GM19372 (cell line): ENCODE data around the gene MSH6.
"Not testable (repeated sequence)": the region's sequence is repeated elsewhere in the genome, so short reads cannot be mapped to it uniquely, and the experiment has no call there.

Experiments
- ATAC-seq: cut with Tn5 transposase; IDR thresholded peaks from one replicate; pipeline ENCODE4 v1.9.1; 2021; ENCODE audit warnings: mild to moderate bottlenecking, low read depth, moderate library complexity; ENCODE audit not compliant: unreplicated experiment

The MSH6 gene

GRCh38 chr2:47833516-47833968, 50.6 kb downstream of the MSH6 start:
- no peak for ATAC-seq

DNA sequence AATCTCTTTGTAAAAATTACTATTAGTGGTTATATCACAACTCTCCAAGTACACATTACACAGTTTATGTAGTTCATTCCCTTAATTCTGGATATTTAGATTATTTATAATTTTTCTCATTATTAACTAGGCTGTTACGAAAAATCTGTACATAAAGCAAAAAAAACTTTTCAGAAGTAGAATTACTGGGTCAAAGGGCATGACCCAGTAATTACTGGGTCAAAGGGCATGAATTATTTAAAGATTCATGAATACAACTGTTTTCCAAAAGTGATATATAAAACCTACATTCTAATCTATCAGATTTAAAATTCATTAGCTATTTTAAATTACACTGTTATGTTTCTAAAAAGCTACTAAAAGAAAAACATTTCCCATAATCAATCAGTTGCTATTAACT, 55.3 kb downstream of the MSH6 start:
- ATAC-seq, result no peak

- no peak for ATAC-seq
These were observed 55.7 kb downstream of the MSH6 start for GRCh38 chr2:47838686-47839085.

DNA sequence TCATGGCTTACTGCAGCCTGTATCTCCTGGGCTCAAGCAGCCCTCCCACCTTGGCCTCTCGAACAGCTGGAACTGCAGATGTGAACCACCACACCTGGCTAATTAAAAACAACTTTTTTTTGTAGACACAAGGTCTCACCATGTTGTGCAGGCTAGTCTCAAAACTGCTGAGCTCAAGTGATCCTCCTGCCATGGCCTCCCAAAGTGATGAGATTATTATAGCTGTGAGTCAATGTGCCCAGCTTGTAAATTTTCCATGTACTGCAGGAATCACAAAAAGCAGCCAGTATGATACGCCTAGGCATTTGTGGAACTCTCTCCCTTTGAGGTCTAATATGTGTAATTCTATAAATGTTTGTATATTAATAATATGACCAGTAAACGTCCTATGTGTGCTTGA, 59.9 kb downstream of the MSH6 start:
- no peak for ATAC-seq

DNA sequence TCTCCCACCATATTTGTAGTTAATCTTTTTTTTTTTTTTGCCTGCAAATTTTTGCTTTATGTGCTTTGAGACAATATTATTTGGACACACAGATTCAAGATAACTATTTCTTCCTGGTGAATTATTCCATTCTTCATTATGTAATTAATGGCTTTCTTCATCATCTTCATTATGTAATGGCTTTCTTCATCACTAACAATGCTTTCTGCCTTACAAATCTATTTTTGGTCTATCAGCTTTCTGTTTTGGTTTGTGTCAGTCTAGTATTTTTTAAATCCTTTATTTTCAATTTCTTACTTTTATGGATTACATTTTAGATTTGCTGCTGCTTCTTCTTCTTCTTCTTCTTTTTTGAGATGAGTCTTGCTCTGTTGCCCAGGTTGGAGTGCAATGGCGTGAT, 60.5 kb downstream of the MSH6 start:
- ATAC-seq, result no peak

DNA sequence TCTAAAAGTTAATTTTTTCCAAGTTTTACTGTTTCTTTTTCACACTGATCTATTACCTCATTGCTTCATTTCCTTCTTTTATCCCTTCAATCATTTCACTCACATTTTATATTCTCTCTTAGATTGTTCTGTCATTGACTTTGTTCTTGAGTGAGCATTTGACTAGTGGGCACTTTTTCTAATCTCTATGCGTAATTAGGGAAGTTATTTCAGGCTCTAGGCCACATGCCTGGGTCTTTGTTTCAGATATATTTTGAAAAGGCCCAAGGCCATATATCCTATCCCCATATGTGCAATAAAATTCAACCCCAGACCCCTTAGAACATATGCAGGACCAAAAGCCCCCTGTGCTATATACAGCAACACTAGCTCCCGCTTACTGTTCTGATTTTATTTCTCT, 61.2 kb downstream of the MSH6 start:
- no peak for ATAC-seq

DNA sequence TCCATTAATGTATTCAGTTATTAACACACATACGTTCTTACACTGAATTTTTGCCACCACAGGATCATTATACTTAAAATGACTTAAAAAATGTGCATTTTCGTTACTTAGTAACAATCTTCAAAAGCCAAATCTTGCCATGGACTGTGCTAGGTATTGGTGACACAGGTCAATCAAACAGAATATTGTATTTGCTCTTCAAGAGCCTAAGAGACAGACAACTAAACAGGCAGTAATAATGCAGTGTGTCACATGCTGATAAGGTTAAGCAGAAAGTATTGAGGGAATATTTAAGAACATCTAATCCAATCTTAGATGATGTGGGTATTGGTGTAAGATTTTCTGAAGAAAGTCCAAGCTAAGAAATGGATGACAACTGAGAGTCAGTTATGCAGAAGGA, 66.4 kb downstream of the MSH6 start:
- ATAC-seq, result no peak

DNA sequence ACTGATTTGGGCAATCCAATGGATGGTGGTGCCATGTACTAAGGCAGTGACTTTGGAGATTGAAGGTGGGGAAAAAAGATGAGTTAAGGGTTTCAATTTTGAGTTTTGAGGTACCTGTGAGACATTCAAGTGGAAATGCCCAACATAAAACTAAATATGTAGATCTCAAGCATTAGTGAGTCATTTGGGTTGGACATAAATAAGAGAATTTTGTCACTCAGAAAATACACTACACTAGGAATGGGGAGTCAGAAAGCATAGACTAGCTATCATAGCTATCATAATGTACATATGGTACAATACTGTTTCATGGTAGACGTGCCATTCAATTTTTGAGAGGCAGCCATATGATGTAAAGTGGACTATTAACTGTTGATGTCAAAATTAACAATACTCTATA, 67.3 kb downstream of the MSH6 start:
- ATAC-seq, result no peak

GRCh38 chr2:47853067-47853777, 70.3 kb downstream of the MSH6 start:
- ATAC-seq, result not testable (repeated sequence)
